Stimulated activated CD4-positive, alpha-beta T cell treated with anti-CD3 and anti-CD28 coated beads, Interleukin-4, amount 100 ng/mL, for 24 hours (primary cell): Measurements from ENCODE around the gene DEK.
"Not testable (repeated sequence)": the region's sequence is repeated elsewhere in the genome, so short reads cannot be mapped to it uniquely, and the experiment has no call there.

Source experiments
- DNase-seq: peaks from one replicate; pipeline ENCODE4 v3.0.0-alpha.2; 2020

The DEK gene

GRCh38 chr6:18234564-18234963 lies 29.8 kb downstream of the DEK start:
- no peak for DNase-seq

- not testable (repeated sequence) for DNase-seq
Measured at GRCh38 chr6:18233770-18234169, 30.6 kb downstream of the DEK start.

GRCh38 chr6:18231856-18232255 lies 32.5 kb downstream of the DEK start:
- DNase-seq: not testable (repeated sequence)

GRCh38 chr6:18228590-18228989 lies 35.7 kb downstream of the DEK start:
- DNase-seq: not testable (repeated sequence)

- not testable (repeated sequence) for DNase-seq
Measured at GRCh38 chr6:18227166-18227565, 37.2 kb downstream of the DEK start.

GRCh38 chr6:18226451-18227105 lies 37.8 kb downstream of the DEK start:
- DNase-seq: not testable (repeated sequence)

- no peak for DNase-seq
Measured at GRCh38 chr6:18221288-18221615, 43.1 kb downstream of the DEK start.

GRCh38 chr6:18219591-18219990 lies 44.7 kb downstream of the DEK start:
- DNase-seq: no peak

GRCh38 chr6:18218233-18218632 lies 46.1 kb downstream of the DEK start:
- no peak for DNase-seq

- no peak for DNase-seq
Measured at GRCh38 chr6:18216411-18216810, 47.9 kb downstream of the DEK start.

- DNase-seq: no peak
Measured at GRCh38 chr6:18215436-18215835, 48.9 kb downstream of the DEK start.

- no peak for DNase-seq
Measured at GRCh38 chr6:18214003-18214402, 50.3 kb downstream of the DEK start.

GRCh38 chr6:18213439-18213838 lies 50.9 kb downstream of the DEK start:
- no peak for DNase-seq

GRCh38 chr6:18212231-18212630 lies 52.1 kb downstream of the DEK start:
- DNase-seq: no peak

- DNase-seq: peak; percentile 31
Measured at GRCh38 chr6:18211338-18211737, 53.0 kb downstream of the DEK start.

- no peak for DNase-seq
Measured at GRCh38 chr6:18210707-18211106, 53.6 kb downstream of the DEK start.

- DNase-seq: no peak
Measured at GRCh38 chr6:18209539-18210197, 54.7 kb downstream of the DEK start.

GRCh38 chr6:18208778-18209177 lies 55.6 kb downstream of the DEK start:
- DNase-seq: not testable (repeated sequence)

GRCh38 chr6:18207949-18208348 lies 56.4 kb downstream of the DEK start:
- DNase-seq: no peak

- DNase-seq: no peak
Measured at GRCh38 chr6:18207438-18207837, 56.9 kb downstream of the DEK start.

- no peak for DNase-seq
Measured at GRCh38 chr6:18206591-18206990, 57.7 kb downstream of the DEK start.

GRCh38 chr6:18204691-18205090 lies 59.6 kb downstream of the DEK start:
- DNase-seq: no peak

GRCh38 chr6:18203786-18204185 lies 60.5 kb downstream of the DEK start:
- DNase-seq: no peak

GRCh38 chr6:18192026-18192425 lies 72.3 kb downstream of the DEK start:
- DNase-seq: no peak

GRCh38 chr6:18189196-18189595 lies 75.1 kb downstream of the DEK start:
- no peak for DNase-seq
